Measurements from ENCODE around the gene ZSCAN5C. TPM values are rescaled to one million over a fixed set of nuclear protein-coding genes. Genes with fewer than 3 reads are reported as not detected.

Gene ZSCAN5C
- total and polyA plus RNA-seq, 7 donors, result not detected

GRCh38 chr19:56158170-56158757 is 43.8 kb upstream of the ZSCAN5C start:
- TF ChIP-seq EP300 (IDR thresholded peaks at IDR 0.05) (no peak), POLR2A (IDR thresholded peaks at IDR 0.05) (no peak), POLR2AphosphoS5 (IDR thresholded peaks at IDR 0.05) (no peak), CTCF (IDR thresholded peaks at IDR 0.05) (no peak)
- WGBS, 2 donors, result 94 to 96% methylated on average over 16 of the region's 16 CpGs
- Histone ChIP-seq H3K9me3 (no peaks in the 10 kb centered on the region), H3K27me3 (no peaks in the 10 kb centered on the region), H3K4me3 (no peak overlapping the region), H3K4me1 (peaks cover 0 to 4% (median 0%) of the 10 kb centered on the region in 4 donors), H3K27ac (no peak overlapping the region), H3K36me3 (peaks cover 11 to 65% (median 20%) of the 10 kb centered on the region in 4 donors)
- intact Hi-C loops (cut with DNase I), result no loop called here
- DNase-seq, result no peak

GRCh38 chr19:56159009-56159559 is 43.0 kb upstream of the ZSCAN5C start:
- WGBS, 2 donors, result 95 to 96% methylated on average over 9 of the region's 9 CpGs
- intact Hi-C loops (cut with DNase I), result no loop called here
- Histone ChIP-seq H3K27me3 (no peaks in the 10 kb centered on the region), H3K4me3 (no peak overlapping the region), H3K4me1 (no peaks in the 10 kb centered on the region), H3K9me3 (no peaks in the 10 kb centered on the region), H3K27ac (no peak overlapping the region), H3K36me3 (peaks cover 11 to 63% (median 20%) of the 10 kb centered on the region in 4 donors)
- DNase-seq, result no peak
- TF ChIP-seq EP300 (IDR thresholded peaks at IDR 0.05) (no peak), CTCF (IDR thresholded peaks at IDR 0.05) (no peak), POLR2A (IDR thresholded peaks at IDR 0.05) (no peak), POLR2AphosphoS5 (IDR thresholded peaks at IDR 0.05) (no peak)

- no peaks in the 10 kb centered on the region for H3K27me3 ChIP-seq
- no peak overlapping the region for H3K4me3 ChIP-seq
- no peak for DNase-seq
- 97 to 98% methylated on average over 69 of the region's 69 CpGs for WGBS, 2 donors
- no peak for TF ChIP-seq CTCF (IDR thresholded peaks at IDR 0.05)
- no peak for TF ChIP-seq POLR2AphosphoS5 (IDR thresholded peaks at IDR 0.05)
- no peak for TF ChIP-seq EP300 (IDR thresholded peaks at IDR 0.05)
- no peak for TF ChIP-seq POLR2A (IDR thresholded peaks at IDR 0.05)
- intact Hi-C loops (cut with DNase I), result no loop called here
- H3K27ac ChIP-seq, result no peak overlapping the region
- no peaks in the 10 kb centered on the region for H3K9me3 ChIP-seq
- no peaks in the 10 kb centered on the region for H3K4me1 ChIP-seq
- H3K36me3 ChIP-seq, result peaks cover 11 to 56% (median 20%) of the 10 kb centered on the region in 4 donors
Observed at GRCh38 chr19:56159622-56160271, 42.3 kb upstream of the ZSCAN5C start.

GRCh38 chr19:56161534-56161933 is 40.5 kb upstream of the ZSCAN5C start:
- H3K36me3 ChIP-seq, result peaks cover 11 to 40% (median 20%) of the 10 kb centered on the region in 4 donors
- H3K4me3 ChIP-seq, result no peak overlapping the region
- no peak overlapping the region for H3K27ac ChIP-seq
- no peaks in the 10 kb centered on the region for H3K27me3 ChIP-seq
- intact Hi-C loops (cut with DNase I), result no loop called here
- WGBS, 2 donors, result 93 to 96% methylated on average over 11 of the region's 11 CpGs
- no peak for TF ChIP-seq CTCF (IDR thresholded peaks at IDR 0.05)
- no peak for TF ChIP-seq EP300 (IDR thresholded peaks at IDR 0.05)
- no peak for TF ChIP-seq POLR2A (IDR thresholded peaks at IDR 0.05)
- no peak for TF ChIP-seq POLR2AphosphoS5 (IDR thresholded peaks at IDR 0.05)
- DNase-seq, result no peak
- H3K4me1 ChIP-seq, result no peaks in the 10 kb centered on the region
- H3K9me3 ChIP-seq, result no peaks in the 10 kb centered on the region
